ENCODE results near the gene RASA4.
"Not testable (repeated sequence)": the region's sequence is repeated elsewhere in the genome, so short reads cannot be mapped to it uniquely, and the experiment has no call there.

DNA sequence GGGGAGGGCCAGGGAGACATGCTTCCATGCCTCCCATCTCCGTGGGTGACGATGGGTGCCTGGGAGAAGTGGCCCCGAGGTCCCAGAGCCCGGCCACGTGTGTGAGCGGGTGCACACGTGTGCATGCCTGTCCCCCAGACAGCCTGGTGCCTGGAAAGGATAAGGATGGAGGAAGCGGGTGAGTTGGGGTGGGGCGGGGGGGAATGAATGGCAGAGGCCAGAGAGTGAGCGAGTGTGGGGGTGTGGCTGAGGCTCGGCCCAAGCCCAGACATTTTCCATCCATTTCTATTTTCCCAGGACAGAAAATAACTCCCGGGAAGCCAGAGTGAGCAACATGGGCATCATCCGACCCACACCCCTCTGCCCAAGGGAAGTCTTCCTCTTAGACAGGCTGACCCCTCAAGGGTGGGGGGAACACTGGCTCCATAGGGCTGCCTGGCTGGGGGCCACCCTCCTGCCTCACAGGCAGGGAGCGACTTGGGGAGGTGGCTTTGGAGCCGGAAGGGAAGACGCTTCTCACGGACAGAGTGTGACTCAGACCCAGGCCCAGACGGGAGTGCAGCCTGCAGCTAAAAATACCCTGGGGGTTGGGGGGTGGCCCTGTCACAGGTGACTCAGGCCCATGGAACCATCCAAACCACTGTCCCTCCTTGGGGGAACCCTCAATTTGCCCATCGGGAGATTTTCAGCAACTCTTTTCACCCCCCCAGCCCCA is 12.0 kb downstream of the RASA4 start:
- TF ChIP-seq, protein P1, sequence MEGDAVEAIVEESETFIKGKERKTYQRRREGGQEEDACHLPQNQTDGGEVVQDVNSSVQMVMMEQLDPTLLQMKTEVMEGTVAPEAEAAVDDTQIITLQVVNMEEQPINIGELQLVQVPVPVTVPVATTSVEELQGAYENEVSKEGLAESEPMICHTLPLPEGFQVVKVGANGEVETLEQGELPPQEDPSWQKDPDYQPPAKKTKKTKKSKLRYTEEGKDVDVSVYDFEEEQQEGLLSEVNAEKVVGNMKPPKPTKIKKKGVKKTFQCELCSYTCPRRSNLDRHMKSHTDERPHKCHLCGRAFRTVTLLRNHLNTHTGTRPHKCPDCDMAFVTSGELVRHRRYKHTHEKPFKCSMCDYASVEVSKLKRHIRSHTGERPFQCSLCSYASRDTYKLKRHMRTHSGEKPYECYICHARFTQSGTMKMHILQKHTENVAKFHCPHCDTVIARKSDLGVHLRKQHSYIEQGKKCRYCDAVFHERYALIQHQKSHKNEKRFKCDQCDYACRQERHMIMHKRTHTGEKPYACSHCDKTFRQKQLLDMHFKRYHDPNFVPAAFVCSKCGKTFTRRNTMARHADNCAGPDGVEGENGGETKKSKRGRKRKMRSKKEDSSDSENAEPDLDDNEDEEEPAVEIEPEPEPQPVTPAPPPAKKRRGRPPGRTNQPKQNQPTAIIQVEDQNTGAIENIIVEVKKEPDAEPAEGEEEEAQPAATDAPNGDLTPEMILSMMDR (conservative IDR thresholded peaks at IDR 0.05; ENCODE audit: low read depth, low read length): not testable (repeated sequence)
- TF ChIP-seq EZH2 (IDR thresholded peaks at IDR 0.05; ENCODE audit: borderline replicate concordance, low read depth, low read length, poor library complexity, severe bottlenecking): not testable (repeated sequence)

Data from A673 (cell line).